Measurements from ENCODE around the gene OR2L5. TPM values are rescaled to one million over a fixed set of nuclear protein-coding genes. Genes with fewer than 3 reads are reported as not detected.

Gene OR2L5
- total RNA-seq, 1 donor from 2014 or later: not detected

DNA sequence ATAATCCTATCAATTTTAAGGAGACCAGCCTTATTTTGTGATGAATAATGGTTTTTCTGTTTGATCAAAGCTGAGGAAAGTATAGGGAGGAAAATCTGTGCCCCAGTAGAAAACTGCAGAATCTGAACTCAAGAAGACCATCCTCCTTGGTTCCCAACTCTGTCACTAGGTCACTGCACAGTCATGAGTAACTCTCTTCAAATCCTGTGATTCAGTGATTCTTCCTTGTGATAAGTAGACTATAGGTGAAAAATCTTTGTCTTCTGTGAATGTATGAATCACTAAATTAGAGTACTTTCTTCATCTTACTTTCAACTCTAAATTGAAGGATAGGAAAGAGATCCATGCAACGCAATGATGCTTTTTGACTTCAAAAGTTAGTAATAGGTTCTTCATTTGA, 13.3 kb upstream of the OR2L5 start:
- Mint-ChIP-seq H3K4me3 (ENCODE audit: unreplicated experiment) (no peak overlapping the region), H3K27ac (ENCODE audit: unreplicated experiment) (no peak overlapping the region), H3K4me1 (ENCODE audit: unreplicated experiment) (no peaks in the 10 kb centered on the region), H3K27me3 (ENCODE audit: unreplicated experiment) (no peaks in the 10 kb centered on the region), H3K9me3 (ENCODE audit: unreplicated experiment) (peaks cover 23% of the 10 kb centered on the region), H3K36me3 (ENCODE audit: low read depth, unreplicated experiment) (no peaks in the 10 kb centered on the region)
- TF ChIP-seq, protein P1, sequence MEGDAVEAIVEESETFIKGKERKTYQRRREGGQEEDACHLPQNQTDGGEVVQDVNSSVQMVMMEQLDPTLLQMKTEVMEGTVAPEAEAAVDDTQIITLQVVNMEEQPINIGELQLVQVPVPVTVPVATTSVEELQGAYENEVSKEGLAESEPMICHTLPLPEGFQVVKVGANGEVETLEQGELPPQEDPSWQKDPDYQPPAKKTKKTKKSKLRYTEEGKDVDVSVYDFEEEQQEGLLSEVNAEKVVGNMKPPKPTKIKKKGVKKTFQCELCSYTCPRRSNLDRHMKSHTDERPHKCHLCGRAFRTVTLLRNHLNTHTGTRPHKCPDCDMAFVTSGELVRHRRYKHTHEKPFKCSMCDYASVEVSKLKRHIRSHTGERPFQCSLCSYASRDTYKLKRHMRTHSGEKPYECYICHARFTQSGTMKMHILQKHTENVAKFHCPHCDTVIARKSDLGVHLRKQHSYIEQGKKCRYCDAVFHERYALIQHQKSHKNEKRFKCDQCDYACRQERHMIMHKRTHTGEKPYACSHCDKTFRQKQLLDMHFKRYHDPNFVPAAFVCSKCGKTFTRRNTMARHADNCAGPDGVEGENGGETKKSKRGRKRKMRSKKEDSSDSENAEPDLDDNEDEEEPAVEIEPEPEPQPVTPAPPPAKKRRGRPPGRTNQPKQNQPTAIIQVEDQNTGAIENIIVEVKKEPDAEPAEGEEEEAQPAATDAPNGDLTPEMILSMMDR (IDR thresholded peaks at IDR 0.05; ENCODE audit: unreplicated experiment): no peak
- DNase-seq (ENCODE audit: low spot score): no peak

DNA sequence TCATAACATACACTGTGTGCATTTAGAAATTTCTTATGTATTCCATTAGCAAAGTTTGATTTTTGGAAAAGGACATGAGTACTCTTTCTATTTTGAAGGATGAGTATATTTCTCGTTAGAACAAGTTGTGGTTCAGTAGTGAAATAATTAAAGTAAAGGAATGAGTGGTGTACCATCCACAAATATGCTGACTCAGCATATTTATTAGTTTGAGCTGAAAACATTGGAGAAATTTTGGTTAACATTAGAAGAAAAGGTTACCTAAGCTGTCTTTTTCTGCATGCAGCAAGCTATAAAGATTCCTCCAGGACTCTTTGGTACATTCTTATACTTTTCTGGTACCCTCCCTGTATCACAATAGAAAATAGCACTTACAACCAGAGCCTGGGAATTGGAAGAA, 5.7 kb upstream of the OR2L5 start:
- Mint-ChIP-seq H3K27me3 (ENCODE audit: unreplicated experiment) (peaks cover 4% of the 10 kb centered on the region), H3K4me3 (ENCODE audit: unreplicated experiment) (no peak overlapping the region), H3K36me3 (ENCODE audit: low read depth, unreplicated experiment) (peaks cover 9% of the 10 kb centered on the region), H3K27ac (ENCODE audit: unreplicated experiment) (no peak overlapping the region), H3K9me3 (ENCODE audit: unreplicated experiment) (peaks cover 39% of the 10 kb centered on the region), H3K4me1 (ENCODE audit: unreplicated experiment) (no peaks in the 10 kb centered on the region)
- no peak for DNase-seq (ENCODE audit: low spot score)
- TF ChIP-seq, protein P1 (IDR thresholded peaks at IDR 0.05; ENCODE audit: unreplicated experiment): no peak

DNA sequence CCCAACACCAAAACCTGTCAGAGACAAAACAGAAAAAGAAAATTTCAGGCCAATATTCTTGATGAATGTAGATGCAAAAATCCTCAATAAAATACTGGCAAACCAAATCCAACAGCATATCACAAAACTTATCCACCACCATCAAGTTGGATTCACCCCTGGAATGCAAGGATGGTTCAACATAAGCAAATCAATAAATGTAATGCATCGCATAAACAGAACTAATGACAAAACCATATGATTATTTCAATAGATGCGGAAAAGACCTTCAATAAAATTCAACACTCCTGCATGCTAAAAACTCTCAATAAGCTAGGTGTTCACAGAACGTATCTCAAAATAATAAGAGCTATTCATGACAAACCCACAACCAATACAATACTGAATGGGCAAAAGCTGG, 3.8 kb upstream of the OR2L5 start:
- H3K27me3 Mint-ChIP-seq (ENCODE audit: unreplicated experiment): peaks cover 4% of the 10 kb centered on the region
- no peaks in the 10 kb centered on the region for H3K4me1 Mint-ChIP-seq (ENCODE audit: unreplicated experiment)
- no peak overlapping the region for H3K27ac Mint-ChIP-seq (ENCODE audit: unreplicated experiment)
- TF ChIP-seq, protein P1 (IDR thresholded peaks at IDR 0.05; ENCODE audit: unreplicated experiment): no peak
- peaks cover 9% of the 10 kb centered on the region for H3K36me3 Mint-ChIP-seq (ENCODE audit: low read depth, unreplicated experiment)
- peaks cover 30% of the 10 kb centered on the region for H3K9me3 Mint-ChIP-seq (ENCODE audit: unreplicated experiment)
- DNase-seq (ENCODE audit: low spot score): no peak
- no peak overlapping the region for H3K4me3 Mint-ChIP-seq (ENCODE audit: unreplicated experiment)

DNA sequence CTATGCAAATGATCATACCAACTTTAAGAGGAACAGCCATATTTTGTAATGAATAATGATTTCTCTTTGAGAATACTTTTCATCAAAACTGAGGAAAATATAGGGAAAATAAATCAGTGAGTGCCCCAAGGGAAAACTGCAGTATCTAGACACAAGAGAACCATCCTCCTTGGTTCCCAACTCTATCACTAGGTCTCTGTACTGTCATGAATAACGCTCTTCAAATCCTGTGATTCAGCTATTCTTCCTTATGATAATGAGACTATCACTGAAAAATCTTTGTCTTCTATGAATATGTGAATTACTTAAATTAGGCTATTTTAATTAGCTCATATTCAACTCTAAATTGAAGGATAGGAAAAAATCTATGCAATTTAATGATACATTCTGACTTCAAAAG, 2.3 kb downstream of the OR2L5 start:
- no peaks in the 10 kb centered on the region for H3K4me1 Mint-ChIP-seq (ENCODE audit: unreplicated experiment)
- TF ChIP-seq, protein P1 (IDR thresholded peaks at IDR 0.05; ENCODE audit: unreplicated experiment): no peak
- H3K27ac Mint-ChIP-seq (ENCODE audit: unreplicated experiment): no peak overlapping the region
- H3K4me3 Mint-ChIP-seq (ENCODE audit: unreplicated experiment): no peak overlapping the region
- H3K36me3 Mint-ChIP-seq (ENCODE audit: low read depth, unreplicated experiment): no peaks in the 10 kb centered on the region
- DNase-seq (ENCODE audit: low spot score): no peak
- peaks cover 24% of the 10 kb centered on the region for H3K9me3 Mint-ChIP-seq (ENCODE audit: unreplicated experiment)
- no peaks in the 10 kb centered on the region for H3K27me3 Mint-ChIP-seq (ENCODE audit: unreplicated experiment)

DNA sequence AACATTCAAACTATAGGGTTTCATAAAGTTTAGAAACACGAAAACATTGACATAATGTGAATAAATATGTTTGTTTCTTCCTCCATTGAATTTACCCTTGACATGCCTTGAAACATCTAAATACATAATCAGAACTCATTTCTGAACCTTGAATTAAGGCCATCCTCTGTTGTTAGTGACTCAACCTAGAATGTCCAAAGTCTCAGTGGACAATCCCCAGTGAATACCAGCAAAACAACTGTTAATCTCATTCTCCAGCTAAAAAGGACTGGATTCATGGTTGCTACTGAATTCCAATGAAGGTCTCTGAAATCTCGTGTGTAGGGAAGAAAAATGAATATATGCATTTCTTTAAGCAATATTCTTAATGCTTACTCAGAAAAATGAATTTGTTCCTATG, 16.3 kb downstream of the OR2L5 start, which contains the start of gene OR2L2:
OR2L2 (plus strand) TSS at position 301 of the 400 bp plus-strand sequence. CDS start 8,198 bp downstream, outside the sequence.
- TF ChIP-seq, protein P1 (IDR thresholded peaks at IDR 0.05; ENCODE audit: unreplicated experiment): no peak
- Mint-ChIP-seq H3K4me1 (ENCODE audit: unreplicated experiment) (no peaks in the 10 kb centered on the region), H3K27me3 (ENCODE audit: unreplicated experiment) (peaks cover 1% of the 10 kb centered on the region), H3K4me3 (ENCODE audit: unreplicated experiment) (no peak within 1 kb of the TSS), H3K9me3 (ENCODE audit: unreplicated experiment) (peaks cover 14% of the 10 kb centered on the region), H3K36me3 (ENCODE audit: low read depth, unreplicated experiment) (no peaks in the 10 kb centered on the region), H3K27ac (ENCODE audit: unreplicated experiment) (no peak within 1 kb of the TSS)
- no peak for DNase-seq (ENCODE audit: low spot score)

Measured in endothelial cell (in vitro differentiated cells).